BLaER1 treated with 17β-estradiol and CSF1 and Interleukin-3, amounts not matched to agents 10 nM and 100 nM (cell line): ENCODE results near the gene ARPC3.
"Not testable (repeated sequence)": the region's sequence is repeated elsewhere in the genome, so short reads cannot be mapped to it uniquely, and the experiment has no call there.

Experiments
- H3K27ac ChIP-seq, 11 experiments: shearing (Covaris generic); formaldehyde crosslinking; 2 replicates each; pipeline ENCODE4 v1.8.1; 2022
- H3K27me3 ChIP-seq, 11 experiments: shearing (Covaris generic); formaldehyde crosslinking; 2 replicates each; pipeline ENCODE4 v1.8.1; 2022
- H3K36me3 ChIP-seq, 11 experiments: shearing (Covaris generic); formaldehyde crosslinking; 2 replicates each; pipeline ENCODE4 v1.8.1; 2022
- H3K4me1 ChIP-seq, 10 experiments: shearing (Covaris generic); formaldehyde crosslinking; 2 replicates each; pipeline ENCODE4 v1.8.1; 2022
- H3K4me2 ChIP-seq, 11 experiments: shearing (Covaris generic); formaldehyde crosslinking; 2 replicates each; pipeline ENCODE4 v1.8.1; 2022
- H3K4me3 ChIP-seq, 10 experiments: shearing (Covaris generic); formaldehyde crosslinking; 2 replicates each; pipeline ENCODE4 v1.8.1; 2022
- H3K9ac ChIP-seq, 11 experiments: shearing (Covaris generic); formaldehyde crosslinking; 2 replicates each; pipeline ENCODE4 v1.8.1; 2022
- H3K9me3 ChIP-seq, 11 experiments: shearing (Covaris generic); formaldehyde crosslinking; replicated peaks in 1 of 11; 2 replicates each; pipeline ENCODE4 v1.8.1; 2022
- H4K20me1 ChIP-seq, 11 experiments: shearing (Covaris generic); formaldehyde crosslinking; 2 replicates each; pipeline ENCODE4 v1.8.1; 2022
- Cebpa-rat ChIP-seq, 11 experiments: shearing (Covaris generic); IDR thresholded peaks; 2 replicates each; pipeline ENCODE4 v1.8.1; 2022

The ARPC3 gene

GRCh38 chr12:110465024-110465423 lies 14.9 kb upstream of the ARPC3 start:
- H3K4me1 ChIP-seq: peaks cover 20 to 61% (median 39%) of the 10 kb centered on the region in 10 experiments
- peak overlapping the region in 6 of 11 experiments; percentile 6 to 95 (median 58); a peak in 8 of 22 replicates for H3K4me2 ChIP-seq
- H3K27me3 ChIP-seq: no peaks in the 10 kb centered on the region
- peaks cover 0 to 12% (median 0%) of the 10 kb centered on the region in 11 experiments; a peak in 2 of 22 replicates for H4K20me1 ChIP-seq
- H3K27ac ChIP-seq: peak overlapping the region in 8 of 11 experiments; percentile 14 to 100 (median 32); a peak in 11 of 22 replicates
- peak overlapping the region in 10 of 11 experiments; percentile 2 to 99 (median 34); a peak in 16 of 22 replicates for H3K9ac ChIP-seq
- no peak for TF ChIP-seq Cebpa-rat (IDR thresholded peaks at IDR 0.05)
- H3K4me3 ChIP-seq: no peak overlapping the region
- H3K9me3 ChIP-seq: no peaks in the 10 kb centered on the region
- H3K36me3 ChIP-seq: peaks cover 55 to 65% (median 60%) of the 10 kb centered on the region in 11 experiments

GRCh38 chr12:110461189-110461588 lies 11.1 kb upstream of the ARPC3 start:
- Histone ChIP-seq H3K9ac (peak overlapping the region in 1 of 11 experiments; percentile 39; a peak in 3 of 22 replicates), H3K27ac (peak overlapping the region in 4 of 11 experiments; percentile 9 to 20 (median 16); a peak in 4 of 22 replicates), H3K36me3 (peaks cover 76 to 94% (median 89%) of the 10 kb centered on the region in 11 experiments), H3K4me2 (0 out of 22 replicates have a peak overlapping the region, but pooled peaks of 1 of the 11 experiments have one; percentile 28), H3K4me1 (peaks cover 22 to 77% (median 53%) of the 10 kb centered on the region in 10 experiments)
- not testable (repeated sequence) for H4K20me1 ChIP-seq, H3K9me3 ChIP-seq, H3K4me3 ChIP-seq, H3K27me3 ChIP-seq

DNA sequence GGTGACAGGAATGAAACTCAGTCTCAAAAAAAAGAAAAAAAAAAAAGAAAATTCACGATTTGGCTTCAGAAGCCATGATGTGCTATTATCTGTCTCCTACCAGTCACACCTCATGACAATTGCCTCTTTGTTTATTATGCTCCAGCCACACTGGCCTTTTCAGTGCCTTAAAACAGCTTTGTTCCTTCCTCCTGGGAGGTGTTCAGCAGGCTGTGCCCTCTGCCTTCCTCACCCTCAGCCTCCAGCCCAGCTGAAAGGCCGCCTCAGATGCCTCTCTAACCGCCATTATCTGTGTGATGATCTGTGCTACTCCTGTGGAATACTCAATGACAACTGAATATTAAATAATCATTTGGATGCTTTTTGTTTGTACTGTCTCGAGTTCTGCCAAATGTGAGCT lies 8.6 kb upstream of the ARPC3 start:
- peak overlapping the region; percentile 91 to 99 (median 96); a peak in 21 of 22 replicates for H3K27ac ChIP-seq
- H3K27me3 ChIP-seq: no peaks in the 10 kb centered on the region
- no peaks in the 10 kb centered on the region for H4K20me1 ChIP-seq
- peaks cover 35 to 77% (median 62%) of the 10 kb centered on the region in 10 experiments for H3K4me1 ChIP-seq
- H3K4me2 ChIP-seq: peak overlapping the region in 7 of 11 experiments; percentile 72 to 94 (median 88); a peak in 13 of 22 replicates
- TF ChIP-seq Cebpa-rat (IDR thresholded peaks at IDR 0.05): no peak
- H3K36me3 ChIP-seq: peaks cover 64 to 92% (median 87%) of the 10 kb centered on the region in 11 experiments
- H3K9me3 ChIP-seq: no peaks in the 10 kb centered on the region
- H3K9ac ChIP-seq: peak overlapping the region in 6 of 11 experiments; percentile 0 to 85 (median 48); a peak in 8 of 22 replicates
- H3K4me3 ChIP-seq: no peak overlapping the region

- no peak for TF ChIP-seq Cebpa-rat (IDR thresholded peaks at IDR 0.05)
- H3K4me2 ChIP-seq: peak overlapping the region in 6 of 11 experiments; percentile 78 to 95 (median 91); a peak in 10 of 22 replicates
- H4K20me1 ChIP-seq: peaks cover 0 to 8% (median 2%) of the 10 kb centered on the region in 11 experiments; a peak in 8 of 22 replicates
Measured at GRCh38 chr12:110453569-110454296, 3.6 kb upstream of the ARPC3 start.

DNA sequence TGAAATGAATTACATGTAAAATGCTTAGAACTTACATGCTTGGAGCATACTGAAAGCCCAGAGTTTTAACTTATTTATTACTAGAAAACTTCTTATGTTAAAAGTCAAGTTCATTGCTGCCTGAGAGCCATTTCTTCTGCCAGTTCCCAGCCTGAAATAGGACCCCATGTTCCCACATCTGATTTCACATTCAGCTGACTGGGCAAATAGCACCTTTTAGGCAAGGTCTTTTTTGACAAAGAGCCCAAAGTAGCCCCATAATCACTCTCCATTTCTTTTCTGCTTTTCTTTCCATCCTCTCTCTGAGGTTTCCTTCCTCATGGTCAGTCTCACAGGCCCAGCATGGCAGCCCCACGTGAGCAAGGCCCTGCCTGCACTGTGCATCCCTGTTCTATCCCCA lies 1.1 kb upstream of the ARPC3 start:
- Histone ChIP-seq H3K27me3 (no peaks in the 10 kb centered on the region), H3K4me1 (peaks cover 36 to 86% (median 76%) of the 10 kb centered on the region in 10 experiments), H3K4me2 (peak overlapping the region in 10 of 11 experiments; percentile 59 to 88 (median 70); a peak in 19 of 22 replicates), H3K27ac (peak overlapping the region; percentile 48 to 100 (median 99)), H3K9ac (peak overlapping the region; percentile 42 to 100 (median 98); a peak in 19 of 22 replicates), H3K4me3 (peak overlapping the region in 2 of 10 experiments; percentile 78 to 87; a peak in 2 of 20 replicates), H3K36me3 (peaks cover 32 to 82% (median 73%) of the 10 kb centered on the region in 11 experiments), H3K9me3 (no peaks in the 10 kb centered on the region), H4K20me1 (peaks cover 19 to 33% (median 26%) of the 10 kb centered on the region in 11 experiments; a peak in 20 of 22 replicates)
- no peak for TF ChIP-seq Cebpa-rat (IDR thresholded peaks at IDR 0.05)

More at GRCh38 chr12:110453569-110454296, 3.6 kb upstream of the ARPC3 start:
- Histone ChIP-seq H3K9ac (peak overlapping the region in 5 of 11 experiments; percentile 8 to 83 (median 81); a peak in 6 of 22 replicates), H3K9me3 (no peaks in the 10 kb centered on the region), H3K27me3 (no peaks in the 10 kb centered on the region), H3K36me3 (peaks cover 31 to 76% (median 68%) of the 10 kb centered on the region in 11 experiments), H3K4me1 (peaks cover 41 to 83% (median 76%) of the 10 kb centered on the region in 10 experiments), H3K4me3 (no peak overlapping the region), H3K27ac (peak overlapping the region in 10 of 11 experiments; percentile 91 to 99 (median 96); a peak in 20 of 22 replicates)

- Histone ChIP-seq H3K27me3 (no peaks in the 10 kb centered on the region), H3K4me3 (no peak overlapping the region), H3K27ac (0 out of 22 replicates have a peak overlapping the region, but pooled peaks of 1 of the 11 experiments have one; percentile 7), H3K4me2 (peak overlapping the region in 2 of 11 experiments; percentile 96 to 99; a peak in 4 of 22 replicates), H3K9ac (no peak overlapping the region), H3K36me3 (peaks cover 76 to 99% (median 96%) of the 10 kb centered on the region in 11 experiments), H3K4me1 (peaks cover 16 to 56% (median 29%) of the 10 kb centered on the region in 10 experiments), H3K9me3 (no peaks in the 10 kb centered on the region), H4K20me1 (peaks cover 58 to 99% (median 90%) of the 10 kb centered on the region in 11 experiments; a peak in 20 of 22 replicates)
- TF ChIP-seq Cebpa-rat (IDR thresholded peaks at IDR 0.05): no peak
Measured at GRCh38 chr12:110444455-110444854, 5.7 kb downstream of the ARPC3 start.

DNA sequence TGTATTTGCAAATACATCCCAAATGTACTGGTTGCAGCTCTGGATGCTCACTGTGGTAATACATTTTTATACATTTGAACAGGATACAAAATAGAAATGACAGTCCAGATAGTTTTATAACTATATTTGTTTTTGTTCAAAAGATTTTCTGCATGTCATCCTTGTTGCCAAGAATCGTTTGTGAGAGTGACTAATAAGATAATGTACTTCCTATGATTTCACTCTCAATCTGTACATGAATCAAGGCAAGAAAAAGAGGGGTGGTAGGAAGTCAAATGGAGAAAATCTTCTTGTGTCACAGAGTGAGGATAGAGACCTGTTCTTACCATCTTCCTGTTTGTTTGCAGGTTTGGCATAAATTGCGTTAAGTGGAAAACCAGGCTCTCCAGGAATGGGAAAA lies 13.9 kb downstream of the ARPC3 start:
- no peak for TF ChIP-seq Cebpa-rat (IDR thresholded peaks at IDR 0.05)
- H3K9ac ChIP-seq: no peak overlapping the region
- peaks cover 0 to under 1% (median 0%) of the 10 kb centered on the region in 10 experiments; a peak in 1 of 20 replicates for H3K4me1 ChIP-seq
- H3K36me3 ChIP-seq: peaks cover 65 to 79% (median 77%) of the 10 kb centered on the region in 11 experiments
- no peak overlapping the region for H3K4me2 ChIP-seq
- no peaks in the 10 kb centered on the region for H3K27me3 ChIP-seq
- no peaks in the 10 kb centered on the region for H3K9me3 ChIP-seq
- no peak overlapping the region for H3K27ac ChIP-seq
- H3K4me3 ChIP-seq: no peak overlapping the region
- peaks cover 4 to 75% (median 33%) of the 10 kb centered on the region in 11 experiments; a peak in 16 of 22 replicates for H4K20me1 ChIP-seq

GRCh38 chr12:110431957-110432587 lies 18.1 kb downstream of the ARPC3 start:
- Histone ChIP-seq H3K9me3 (no peaks in the 10 kb centered on the region), H3K27me3 (no peaks in the 10 kb centered on the region), H3K4me1 (peaks cover 0 to 4% (median 3%) of the 10 kb centered on the region in 10 experiments; a peak in 4 of 20 replicates), H4K20me1 (peaks cover 0 to 34% (median 5%) of the 10 kb centered on the region in 11 experiments; a peak in 6 of 22 replicates), H3K4me3 (peak overlapping the region; percentile 57 to 72 (median 63); a peak in 17 of 20 replicates), H3K27ac (peak overlapping the region in 5 of 11 experiments; percentile 67 to 78 (median 70); a peak in 7 of 22 replicates), H3K4me2 (peak overlapping the region in 8 of 11 experiments; percentile 31 to 57 (median 46); a peak in 6 of 22 replicates), H3K9ac (peak overlapping the region; percentile 73 to 83 (median 80); a peak in 17 of 22 replicates), H3K36me3 (peaks cover 23 to 38% (median 35%) of the 10 kb centered on the region in 11 experiments)
- TF ChIP-seq Cebpa-rat (IDR thresholded peaks at IDR 0.05): no peak

- H3K27me3 ChIP-seq, H3K4me1 ChIP-seq, H3K9me3 ChIP-seq, H3K4me3 ChIP-seq, H3K27ac ChIP-seq, H3K9ac ChIP-seq, H3K4me2 ChIP-seq: not testable (repeated sequence)
- H4K20me1 ChIP-seq: peaks cover 0 to 16% (median 0%) of the 10 kb centered on the region in 11 experiments; a peak in 1 of 22 replicates
- H3K36me3 ChIP-seq: peaks cover 6 to 14% (median 11%) of the 10 kb centered on the region in 11 experiments
Measured at GRCh38 chr12:110429676-110430075, 20.5 kb downstream of the ARPC3 start.
